WERI-Rb-1 (cell line): ENCODE measurements around the gene DDRGK1.
A peak's percentile ranks its signal among the peaks of the same experiment; 100 is the strongest.

Source experiments
- DNase-seq: peaks from one replicate; pipeline ENCODE4 v3.0.0-alpha.2; 2020
- H3K27ac ChIP-seq: fragments of 250-450 bp; sonication (Bioruptor Pico); 2 replicates; pipeline ENCODE4 v1.5.1; 2020; ENCODE audit warnings: mild to moderate bottlenecking, moderate library complexity
- H3K27me3 ChIP-seq: fragments of 250-450 bp; sonication (Bioruptor Pico); 2 replicates; pipeline ENCODE4 v1.5.1; 2021; ENCODE audit warnings: mild to moderate bottlenecking, low read depth, moderate library complexity; ENCODE audit not compliant: insufficient read depth, severe bottlenecking
- H3K36me3 ChIP-seq: fragments of 250-450 bp; sonication (Bioruptor Pico); 2 replicates; pipeline ENCODE4 v1.5.1; 2020; ENCODE audit warnings: mild to moderate bottlenecking, moderate library complexity
- H3K4me3 ChIP-seq: 2 replicates; pipeline ENCODE4 v1.5.1; 2011; ENCODE audit warnings: low read depth, mild to moderate bottlenecking, control low read depth, low read length
- H3K9me3 ChIP-seq: fragments of 250-450 bp; sonication (Bioruptor Pico); 2 replicates; pipeline ENCODE4 v1.5.1; 2021; ENCODE audit warnings: mild to moderate bottlenecking, moderate library complexity; ENCODE audit not compliant: severe bottlenecking
- CTCF ChIP-seq: IDR thresholded peaks from 2 replicates; pipeline ENCODE4 v1.5.1; 2011; ENCODE audit warnings: low read depth, mild to moderate bottlenecking, control low read depth, inconsistent platforms, low read length

Gene DDRGK1

GRCh38 chr20:3163099-3164042, 41.1 kb downstream of the DDRGK1 start:
- TF ChIP-seq CTCF = no peak
- H3K36me3 ChIP-seq = no peaks in the 10 kb centered on the region; the same call in 1 of the 2 replicates
- DNase-seq = peak; percentile 94
- H3K9me3 ChIP-seq = no peaks in the 10 kb centered on the region
- no peaks in the 10 kb centered on the region for H3K27me3 ChIP-seq
- H3K27ac ChIP-seq = peak overlapping the region; percentile 77
- no peak overlapping the region for H3K4me3 ChIP-seq

GRCh38 chr20:3162080-3162611, 42.3 kb downstream of the DDRGK1 start:
- no peaks in the 10 kb centered on the region; the same call in 1 of the 2 replicates for H3K36me3 ChIP-seq
- H3K9me3 ChIP-seq = no peaks in the 10 kb centered on the region
- no peaks in the 10 kb centered on the region for H3K27me3 ChIP-seq
- DNase-seq = peak; percentile 54
- TF ChIP-seq CTCF = no peak
- H3K27ac ChIP-seq = peak overlapping the region; percentile 77
- no peak overlapping the region for H3K4me3 ChIP-seq

- H3K27me3 ChIP-seq = no peaks in the 10 kb centered on the region
- no peak for DNase-seq
- H3K36me3 ChIP-seq = peaks cover under 1% of the 10 kb centered on the region
- TF ChIP-seq CTCF = no peak
- H3K9me3 ChIP-seq = no peaks in the 10 kb centered on the region
- peak overlapping the region; percentile 77 for H3K27ac ChIP-seq
- no peak overlapping the region for H3K4me3 ChIP-seq
These were observed 43.0 kb downstream of the DDRGK1 start for GRCh38 chr20:3161316-3162079.

- DNase-seq = no peak
- no peaks in the 10 kb centered on the region for H3K27me3 ChIP-seq
- H3K27ac ChIP-seq = no peak overlapping the region
- no peak for TF ChIP-seq CTCF
- H3K4me3 ChIP-seq = no peak overlapping the region
- H3K9me3 ChIP-seq = no peaks in the 10 kb centered on the region
- peaks cover 3% of the 10 kb centered on the region for H3K36me3 ChIP-seq
These were observed 44.1 kb downstream of the DDRGK1 start for GRCh38 chr20:3160418-3160817.

- Histone ChIP-seq H3K27me3 (no peaks in the 10 kb centered on the region), H3K36me3 (peaks cover 15% of the 10 kb centered on the region), H3K4me3 (peak overlapping the region; percentile 98), H3K9me3 (no peaks in the 10 kb centered on the region), H3K27ac (peak overlapping the region; percentile 78)
- DNase-seq = no peak
- TF ChIP-seq CTCF = no peak
These were observed 45.5 kb downstream of the DDRGK1 start for GRCh38 chr20:3158968-3159431.
